NCI-H82 (cell line): ENCODE results near the gene PTPN3.

Source experiments
- DNase-seq: peaks from one replicate; lab custom pipeline; 2025; lab: John Stamatoyannopoulos, UW

Gene PTPN3

GRCh38 chr9:109454041-109454440 lies 44.1 kb downstream of the PTPN3 start:
- peak; percentile 68 for DNase-seq

GRCh38 chr9:109453210-109453842 lies 44.8 kb downstream of the PTPN3 start:
- no peak for DNase-seq

GRCh38 chr9:109452761-109453160 lies 45.3 kb downstream of the PTPN3 start:
- DNase-seq, result no peak

GRCh38 chr9:109451311-109452025 lies 46.6 kb downstream of the PTPN3 start:
- peak; percentile 1 for DNase-seq

- DNase-seq, result no peak
These were observed 47.8 kb downstream of the PTPN3 start for GRCh38 chr9:109450346-109450745.

- no peak for DNase-seq
These were observed 48.9 kb downstream of the PTPN3 start for GRCh38 chr9:109449036-109449798.

GRCh38 chr9:109448223-109448622 lies 49.9 kb downstream of the PTPN3 start:
- DNase-seq, result no peak

GRCh38 chr9:109447329-109448076 lies 50.6 kb downstream of the PTPN3 start:
- no peak for DNase-seq

GRCh38 chr9:109444771-109445320 lies 53.3 kb downstream of the PTPN3 start:
- no peak for DNase-seq

- DNase-seq, result no peak
These were observed 55.4 kb downstream of the PTPN3 start for GRCh38 chr9:109442716-109443115.

- peak; percentile 65 for DNase-seq
These were observed 56.8 kb downstream of the PTPN3 start for GRCh38 chr9:109441296-109441695.

- peak; percentile 81 for DNase-seq
These were observed 57.3 kb downstream of the PTPN3 start for GRCh38 chr9:109440797-109441287.

- no peak for DNase-seq
These were observed 58.0 kb downstream of the PTPN3 start for GRCh38 chr9:109440117-109440515.

GRCh38 chr9:109439378-109440116 lies 58.6 kb downstream of the PTPN3 start:
- DNase-seq, result no peak

- no peak for DNase-seq
These were observed 60.8 kb downstream of the PTPN3 start for GRCh38 chr9:109437286-109437685.

GRCh38 chr9:109436071-109436470 lies 62.0 kb downstream of the PTPN3 start:
- DNase-seq, result no peak

GRCh38 chr9:109433476-109433875 lies 64.6 kb downstream of the PTPN3 start:
- no peak for DNase-seq

- no peak for DNase-seq
These were observed 67.9 kb downstream of the PTPN3 start for GRCh38 chr9:109430231-109430630.

GRCh38 chr9:109428854-109429253 lies 69.3 kb downstream of the PTPN3 start:
- peak; percentile 19 for DNase-seq

- no peak for DNase-seq
These were observed 70.2 kb downstream of the PTPN3 start for GRCh38 chr9:109427886-109428285.
